Measurements from ENCODE around the gene BTBD9. TPM values are rescaled to one million over a fixed set of nuclear protein-coding genes. Genes with fewer than 3 reads are reported as not detected.

Gene BTBD9
- total and polyA plus RNA-seq, 2 of the 13 experiments (the other 11 are each of a cell fraction or from before 2014, with no cell fraction given): 1.2 to 3.0 TPM

GRCh38 chr6:38527371-38527770 lies 112.4 kb downstream of the BTBD9 start:
- intact Hi-C loops (cut with micrococcal nuclease; ENCODE audit: unreplicated experiment): no loop called here

More at GRCh38 chr6:38527371-38527770, 112.4 kb downstream of the BTBD9 start:
- H3K9me3 ChIP-seq (ENCODE audit: low read length): peaks cover 9% of the 10 kb centered on the region
- H3K27ac ChIP-seq (ENCODE audit: extremely low read length, insufficient read depth, low read length): no peak overlapping the region
- H3K27me3 ChIP-seq (ENCODE audit: control insufficient read depth in 1 of 2, insufficient read depth in 2 of 2, low read length in 2 of 2): no peaks in the 10 kb centered on the region
- H3K36me3 ChIP-seq (replicated peaks in 1 of 2; ENCODE audit: control insufficient read depth in 1 of 2, insufficient read depth in 2 of 2, low read length in 2 of 2): no peaks in the 10 kb centered on the region
- no TSS peak for BruUV-seq (replicated peaks)
- no peak overlapping the region for H3K4me2 ChIP-seq (ENCODE audit: low read depth, low read length)
- ChIA-PET CTCF (ENCODE audit: low intra/inter-chr PET ratio, low total read pairs) (no interaction called here), POLR2A (no interaction called here)
- 13% methylated on average over 1 of the region's 1 CpG for whole genome bisulfite sequencing (ENCODE audit: low lambda C conversion rate)
- H3K4me1 ChIP-seq (ENCODE audit: insufficient read depth, low read length): no peaks in the 10 kb centered on the region
- TF ChIP-seq PHF21A (CRISPR knock-in tag; IDR thresholded peaks at IDR 0.05) (no peak), MED8 (CRISPR knock-in tag; IDR thresholded peaks at IDR 0.05; ENCODE audit: insufficient replicate concordance) (no peak), DDIT3 (CRISPR knock-in tag; IDR thresholded peaks at IDR 0.05) (no peak), NRL (CRISPR knock-in tag; IDR thresholded peaks at IDR 0.05; ENCODE audit: borderline replicate concordance) (no peak), ZBTB2 (CRISPR knock-in tag; IDR thresholded peaks at IDR 0.05; ENCODE audit: low read depth) (no peak), ZNF558 (CRISPR knock-in tag; IDR thresholded peaks at IDR 0.05; ENCODE audit: borderline replicate concordance) (no peak), DNMT1 (CRISPR knock-in tag; IDR thresholded peaks at IDR 0.05) (no peak), MYNN (CRISPR knock-in tag; IDR thresholded peaks at IDR 0.05; ENCODE audit: low read depth) (no peak), ZNF205 (CRISPR knock-in tag; IDR thresholded peaks at IDR 0.05) (no peak), ZNF34 (CRISPR knock-in tag; IDR thresholded peaks at IDR 0.05; ENCODE audit: borderline replicate concordance) (no peak), CREB3 (CRISPR knock-in tag; IDR thresholded peaks at IDR 0.05) (no peak), ZNF232 (CRISPR knock-in tag; IDR thresholded peaks at IDR 0.05; ENCODE audit: borderline replicate concordance) (no peak)
- FAIRE-seq: no peak
- no peak overlapping the region for H3K4me3 ChIP-seq (replicated peaks in 1 of 3; ENCODE audit: insufficient read depth in 1 of 3, low read depth in 2 of 3, low read length in 3 of 3)
- in situ Hi-C loops (cut with HindIII; ENCODE audit: extremely low pct_ligation_motif_present, low pct_unique_long_range_greater_than_20kb): no loop called here
- no peak overlapping the region for H2AFZ ChIP-seq (ENCODE audit: low read length)
- DNase-seq (ENCODE audit: low spot score): no peak
- no peak overlapping the region for H3K9ac ChIP-seq (ENCODE audit: insufficient read depth, low read depth, low read length)
- no peak for ATAC-seq
- no peaks in the 10 kb centered on the region for H3K79me2 ChIP-seq (ENCODE audit: insufficient read depth, low read length)
- no peaks in the 10 kb centered on the region for H4K20me1 ChIP-seq (ENCODE audit: insufficient read depth, low read length)
